Body of pancreas (tissue), 4 donors: Measurements from ENCODE around the gene ILF2.

Experiments
- CTCF ChIP-seq, 7 experiments: fragments of 450-650 bp in 4 of 7; fragments of 200-600 bp in 3 of 7; sonication (generic) in 3 of 7; IDR thresholded peaks; one replicate each; pipeline ENCODE4 v1.5.1; 2016 to 2019; ENCODE audit warnings: antibody characterized with exemption in 7 of 7
- POLR2A ChIP-seq, 3 donors: fragments of 450-650 bp; IDR thresholded peaks; one replicate each; pipeline ENCODE4 v1.6.1; 2016; ENCODE audit warnings: antibody characterized with exemption in 3 of 3, mild to moderate bottlenecking in 2 of 3

GRCh38 chr1:153626904-153627714 lies 43.7 kb downstream of the ILF2 start, which contains the start of gene S100A13:
- TF ChIP-seq CTCF (IDR thresholded peaks at IDR 0.05) (peak in 6 of 7 experiments; percentile 28 to 65 (median 56)), POLR2A (IDR thresholded peaks at IDR 0.05) (peak; percentile 62 to 86 (median 84))
